Activated T-helper 2 cell treated with anti-CD3 and anti-CD28 coated beads, Interferon-gamma antibody, Interleukin-2, Interleukin-4, amounts not matched to agents 10 μg/mL and 5 μg/mL and 100 μg/mL, durations not matched to agents 14 hours and 24 hours and 36 hours (primary cell): Measurements from ENCODE around the gene GEMIN2. TPM values are rescaled to one million over a fixed set of nuclear protein-coding genes. Genes with fewer than 3 reads are reported as not detected.
"Not testable (repeated sequence)": the region's sequence is repeated elsewhere in the genome, so short reads cannot be mapped to it uniquely, and the experiment has no call there.

Experiments used
- DNase-seq: peaks from one replicate; pipeline ENCODE4 v3.0.0; 2021; ENCODE audit warnings: low spot score
- H3K27ac Mint-ChIP-seq: one replicate; pipeline ENCODE4 v1.8.0; 2021; ENCODE audit warnings: mixed read lengths
- H3K27me3 Mint-ChIP-seq: one replicate; pipeline ENCODE4 v1.8.0; 2021; ENCODE audit warnings: low read depth, mixed read lengths
- H3K36me3 Mint-ChIP-seq: one replicate; pipeline ENCODE4 v1.8.0; 2021; ENCODE audit warnings: low read depth, mixed read lengths
- H3K4me1 Mint-ChIP-seq: one replicate; pipeline ENCODE4 v1.8.0; 2021; ENCODE audit warnings: low read depth, mixed read lengths
- H3K4me3 Mint-ChIP-seq: one replicate; pipeline ENCODE4 v1.8.0; 2021; ENCODE audit warnings: low read depth, mild to moderate bottlenecking, moderate library complexity, mixed read lengths
- H3K9me3 Mint-ChIP-seq: one replicate; pipeline ENCODE4 v1.8.0; 2021; ENCODE audit warnings: mixed read lengths
- intact Hi-C: fragments of 100-400 bp; cut with micrococcal nuclease; formaldehyde crosslinking; loops from one replicate; pipeline ENCODE4 v1.15.1; 2023
- total RNA-seq: library from RNA; stranded (reverse); gene quantifications from 2 replicates; pipeline ENCODE4 v1.2.3, GENCODE V29; 2022

GEMIN2 gene
- total RNA-seq, 1 donor from 2014 or later = 22.0 TPM

DNA sequence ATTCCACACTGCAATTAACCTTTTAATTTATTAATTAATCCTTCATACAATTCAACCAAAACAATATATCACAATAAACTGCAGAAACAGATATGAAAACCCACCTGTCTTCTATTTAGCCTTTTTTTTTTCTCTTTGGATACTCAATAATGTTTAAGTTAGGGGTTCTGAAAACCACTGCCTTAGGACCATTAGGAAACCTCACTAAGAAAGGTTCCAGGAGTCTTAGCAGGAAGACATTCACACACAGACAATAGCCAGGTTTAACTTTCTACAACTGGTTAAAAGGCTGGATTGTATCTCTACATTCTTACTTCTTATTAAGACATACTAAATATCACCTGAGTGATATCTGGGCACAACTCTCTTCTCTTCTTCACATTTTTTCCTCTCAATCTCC, 14.4 kb upstream of the GEMIN2 start:
- H3K9me3 Mint-ChIP-seq = no peaks in the 10 kb centered on the region
- H3K27ac Mint-ChIP-seq = no peak overlapping the region
- no peaks in the 10 kb centered on the region for H3K27me3 Mint-ChIP-seq
- intact Hi-C loops = no loop called here
- no peak overlapping the region for H3K4me3 Mint-ChIP-seq
- peaks cover 37% of the 10 kb centered on the region for H3K4me1 Mint-ChIP-seq
- DNase-seq = no peak
- H3K36me3 Mint-ChIP-seq = peaks cover 30% of the 10 kb centered on the region

DNA sequence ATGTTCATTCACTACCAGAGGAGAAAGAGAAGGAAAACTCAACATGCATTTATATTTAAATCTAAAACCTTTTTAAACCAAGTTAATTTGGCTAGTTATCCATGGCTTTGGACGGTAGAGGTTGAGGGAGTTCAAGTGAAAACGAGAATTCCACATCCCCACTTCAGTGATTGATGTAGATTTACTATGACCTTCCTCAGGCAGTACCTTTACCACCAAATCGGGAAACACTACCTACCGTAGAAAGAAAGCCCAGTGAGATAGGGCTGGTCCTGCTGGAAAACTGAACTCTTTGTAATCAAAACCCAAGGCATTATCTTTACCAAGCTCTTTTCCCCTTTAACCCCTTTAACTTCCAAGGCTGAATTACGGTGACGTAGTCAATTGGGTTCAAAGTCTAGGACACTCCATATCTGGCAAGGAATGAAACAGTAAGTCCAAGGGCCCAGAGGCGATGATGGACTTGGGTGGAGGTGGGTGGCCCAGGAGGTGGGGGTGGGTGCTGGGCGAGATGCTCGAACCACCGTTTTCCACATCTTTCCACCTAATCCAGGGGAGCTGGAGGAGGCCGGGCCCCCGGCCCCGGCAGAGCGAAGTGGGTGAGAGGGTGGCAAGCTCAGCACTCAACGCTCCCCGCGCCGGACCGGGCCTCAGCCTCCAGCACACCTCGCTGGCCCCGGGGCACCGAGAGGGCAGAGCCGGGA, 11.7 kb upstream of the GEMIN2 start:
- no peaks in the 10 kb centered on the region for H3K9me3 Mint-ChIP-seq
- no peak for DNase-seq
- peak overlapping the region; percentile 87 for H3K4me3 Mint-ChIP-seq
- H3K4me1 Mint-ChIP-seq = peaks cover 31% of the 10 kb centered on the region
- H3K27ac Mint-ChIP-seq = peak overlapping the region; percentile 84
- H3K36me3 Mint-ChIP-seq = peaks cover 16% of the 10 kb centered on the region
- H3K27me3 Mint-ChIP-seq = no peaks in the 10 kb centered on the region
- intact Hi-C loops = loop anchor here (2.0 kb wide), 1 partner anchor 72 kb away; the partner anchor contains the start of gene PNN

DNA sequence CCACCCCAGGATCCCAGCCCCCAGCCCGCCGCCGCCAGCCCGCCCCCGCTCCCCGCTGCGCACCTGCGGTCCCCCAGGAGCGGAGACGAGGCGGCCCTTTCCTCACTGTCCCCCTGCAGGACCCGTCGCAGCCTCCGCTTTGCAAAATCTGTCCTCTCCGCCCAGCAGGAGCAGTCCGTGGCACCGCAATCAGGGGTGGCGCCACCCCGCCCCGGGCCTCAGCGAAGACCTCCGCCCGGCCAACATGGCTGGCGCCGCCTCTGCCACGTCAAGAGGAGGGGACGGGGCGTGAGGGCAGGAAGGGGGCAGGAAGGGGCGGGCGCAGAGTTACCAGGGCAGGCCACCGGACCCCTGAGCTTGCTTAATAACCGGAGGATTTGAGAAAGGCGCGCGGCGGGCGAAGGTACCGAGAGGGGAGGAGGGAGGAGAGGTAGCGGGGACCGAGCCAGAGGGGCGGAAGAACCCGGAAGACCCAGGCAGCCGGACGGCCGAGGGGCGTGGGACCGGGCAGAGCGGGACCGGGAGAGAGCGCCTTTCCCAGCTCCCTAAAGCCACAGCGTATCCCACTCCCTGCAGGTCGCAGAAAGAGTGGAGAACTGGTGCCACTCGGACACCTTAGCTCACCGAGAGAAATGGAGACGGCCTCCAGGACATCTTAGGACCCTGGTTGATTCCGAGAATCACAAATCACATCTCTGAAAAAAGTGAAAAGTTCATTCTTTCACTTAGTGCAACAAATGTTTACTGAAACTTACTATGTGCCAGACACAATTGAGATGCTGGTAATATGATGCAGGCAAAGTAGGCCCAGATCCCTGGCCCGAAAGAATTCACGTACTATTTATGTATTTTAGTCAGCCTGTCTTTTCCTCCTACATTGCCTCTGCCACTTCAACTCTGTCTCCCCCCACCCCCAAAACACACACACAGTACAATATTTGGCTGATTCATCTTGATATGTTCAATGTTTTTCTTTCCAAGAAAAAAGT, 10.9 kb upstream of the GEMIN2 start, which contains the start of gene SEC23A:
Gene SEC23A (minus strand): TSS at position 267 of the 989 bp plus-strand sequence. CDS start 7,117 bp downstream, outside the sequence.
- Mint-ChIP-seq H3K4me3 (peak within 1 kb of the TSS; percentile 98), H3K36me3 (peaks cover 13% of the 10 kb centered on the region), H3K4me1 (peaks cover 29% of the 10 kb centered on the region), H3K9me3 (no peaks in the 10 kb centered on the region), H3K27me3 (no peaks in the 10 kb centered on the region), H3K27ac (peak within 1 kb of the TSS; percentile 98)
- peak; percentile 82 for DNase-seq
- intact Hi-C loops = loop anchor here (1.0 to 2.0 kb wide), 4 partner anchors 11 to 329 kb away; partner anchors contain the start of genes FBXO33, GEMIN2, PNN and TRAPPC6B

DNA sequence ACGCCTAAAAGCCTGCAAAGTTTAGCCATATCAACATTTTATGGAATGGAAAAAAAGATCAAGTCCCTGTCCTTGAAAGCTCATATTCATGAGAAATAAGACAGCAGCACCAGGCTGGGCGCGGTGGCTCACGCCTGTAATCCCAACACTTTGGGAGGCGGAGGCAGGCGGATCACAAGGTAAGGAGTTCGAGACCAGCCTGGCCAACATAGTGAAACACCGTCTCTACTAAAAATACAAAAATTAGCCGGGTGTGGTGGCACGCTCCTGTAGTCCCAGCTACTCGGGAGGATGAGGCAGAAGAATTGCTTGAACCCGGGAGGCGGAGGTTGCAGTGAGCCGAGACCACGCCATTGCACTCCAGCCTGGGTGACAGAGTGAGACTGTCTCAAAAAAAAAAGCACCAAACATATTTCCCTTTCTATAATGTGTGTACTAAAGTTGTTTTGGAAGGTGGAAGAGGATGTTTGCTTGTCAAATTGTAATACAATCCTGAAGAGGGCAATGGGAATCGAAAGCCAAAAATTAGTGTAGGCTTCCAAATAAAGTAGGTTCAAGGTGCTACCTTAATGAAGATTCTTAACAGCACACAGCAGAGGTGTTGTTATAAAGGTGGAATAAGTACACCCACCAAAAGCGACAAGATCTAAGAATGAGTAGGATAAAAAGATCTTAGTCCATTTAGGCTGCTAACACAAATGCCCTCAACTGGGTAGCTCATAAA, 9.9 kb upstream of the GEMIN2 start:
- H3K36me3 Mint-ChIP-seq = peaks cover 13% of the 10 kb centered on the region
- H3K4me1 Mint-ChIP-seq = peaks cover 29% of the 10 kb centered on the region
- H3K27ac Mint-ChIP-seq = peak overlapping the region; percentile 98
- H3K4me3 Mint-ChIP-seq = peak overlapping the region; percentile 98
- DNase-seq, H3K9me3 Mint-ChIP-seq, intact Hi-C loops, H3K27me3 Mint-ChIP-seq: not testable (repeated sequence)

DNA sequence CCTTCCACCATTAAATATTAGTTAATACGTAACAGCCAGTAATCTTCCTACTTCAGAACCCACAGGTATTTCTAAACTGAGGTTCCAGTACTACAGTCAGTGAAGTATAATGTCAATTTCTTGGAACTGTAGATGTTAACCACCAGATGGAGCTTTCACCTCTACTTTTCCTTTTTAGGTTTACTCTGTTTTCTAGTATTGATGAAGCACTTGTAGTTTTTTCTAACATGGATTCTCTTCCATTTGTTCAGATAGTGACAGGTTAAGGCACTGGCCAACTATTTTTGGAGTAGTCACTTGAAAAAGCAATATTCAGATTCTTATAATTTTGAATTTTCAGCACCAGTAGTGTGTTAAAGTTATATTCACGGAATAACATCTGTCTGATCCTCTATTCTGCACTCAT, 6.5 kb upstream of the GEMIN2 start:
- Mint-ChIP-seq H3K4me3 (no peak overlapping the region), H3K4me1 (peaks cover 14% of the 10 kb centered on the region), H3K9me3 (no peaks in the 10 kb centered on the region), H3K36me3 (peaks cover 5% of the 10 kb centered on the region), H3K27me3 (no peaks in the 10 kb centered on the region), H3K27ac (no peak overlapping the region)
- intact Hi-C loops = loop anchor here (1.0 to 2.0 kb wide), 2 partner anchors 123 to 261 kb away; no protein-coding TSS in a partner anchor
- DNase-seq = no peak

DNA sequence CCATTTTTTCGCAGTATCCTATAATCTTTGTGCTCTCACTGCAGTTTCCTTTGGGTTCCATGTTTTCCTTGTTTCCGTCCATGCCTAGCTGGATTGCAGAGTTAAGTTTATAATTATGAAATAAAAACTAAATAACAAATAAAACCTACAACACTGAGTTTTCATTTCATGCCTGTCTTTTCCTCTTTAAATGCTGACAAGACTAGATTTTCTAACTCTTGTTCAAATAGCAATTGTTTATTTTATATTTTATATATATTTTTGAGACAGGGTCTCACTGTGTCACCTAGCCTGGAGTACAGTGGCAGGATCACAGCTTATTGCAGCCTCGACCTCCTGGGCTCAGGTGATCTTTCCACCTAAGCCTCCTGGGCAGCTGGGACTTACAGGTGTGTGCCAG, 5.3 kb upstream of the GEMIN2 start:
- intact Hi-C loops = no loop called here
- no peak overlapping the region for H3K4me3 Mint-ChIP-seq
- peaks cover 11% of the 10 kb centered on the region for H3K4me1 Mint-ChIP-seq
- H3K9me3 Mint-ChIP-seq = no peaks in the 10 kb centered on the region
- H3K27ac Mint-ChIP-seq = no peak overlapping the region
- no peaks in the 10 kb centered on the region for H3K36me3 Mint-ChIP-seq
- no peaks in the 10 kb centered on the region for H3K27me3 Mint-ChIP-seq
- no peak for DNase-seq

DNA sequence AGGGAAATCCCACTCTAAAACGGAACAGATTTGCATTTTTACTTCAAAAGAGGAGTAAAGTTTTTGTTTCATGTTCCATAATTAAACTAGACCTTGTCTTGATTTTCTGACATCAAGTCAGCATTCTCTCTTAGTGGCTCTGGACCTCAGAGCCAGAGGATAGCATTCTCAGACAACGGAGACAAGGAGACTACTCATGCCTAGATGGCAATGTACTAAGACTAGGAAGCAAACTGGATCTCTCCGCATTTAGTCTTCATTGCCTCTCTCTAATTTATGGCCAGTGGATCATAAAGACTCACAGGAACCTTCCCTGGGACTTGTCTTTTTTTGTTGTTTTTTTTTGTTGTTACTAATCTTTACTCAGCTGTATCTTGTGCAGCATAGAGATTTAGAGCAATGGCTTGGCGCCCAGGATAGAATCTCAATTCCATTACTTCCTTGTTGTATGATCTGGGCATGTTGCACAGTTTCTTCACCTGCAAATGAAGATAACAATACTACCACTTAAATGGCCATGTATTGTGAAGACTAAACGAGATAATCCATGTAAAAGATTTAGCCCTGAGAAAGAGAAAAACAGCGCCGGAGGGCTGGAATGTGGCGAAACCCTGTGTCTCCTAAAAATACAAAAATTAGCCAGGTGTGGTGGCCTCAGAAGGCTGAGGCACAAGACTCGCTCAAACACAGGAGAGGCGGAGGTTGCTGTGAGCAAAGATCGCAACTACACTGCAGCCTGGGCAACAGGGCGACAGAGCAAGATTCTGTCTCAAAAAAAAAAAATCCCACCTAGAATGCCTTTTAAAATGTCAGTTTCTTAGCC, 4.0 kb upstream of the GEMIN2 start:
- intact Hi-C loops = loop anchor here (5.0 kb wide), 1 partner anchor 272 kb away; no protein-coding TSS in a partner anchor
- H3K9me3 Mint-ChIP-seq = no peaks in the 10 kb centered on the region
- DNase-seq = no peak
- no peak overlapping the region for H3K4me3 Mint-ChIP-seq
- H3K27me3 Mint-ChIP-seq = no peaks in the 10 kb centered on the region
- H3K27ac Mint-ChIP-seq = no peak overlapping the region
- H3K36me3 Mint-ChIP-seq = no peaks in the 10 kb centered on the region
- peaks cover 13% of the 10 kb centered on the region for H3K4me1 Mint-ChIP-seq

DNA sequence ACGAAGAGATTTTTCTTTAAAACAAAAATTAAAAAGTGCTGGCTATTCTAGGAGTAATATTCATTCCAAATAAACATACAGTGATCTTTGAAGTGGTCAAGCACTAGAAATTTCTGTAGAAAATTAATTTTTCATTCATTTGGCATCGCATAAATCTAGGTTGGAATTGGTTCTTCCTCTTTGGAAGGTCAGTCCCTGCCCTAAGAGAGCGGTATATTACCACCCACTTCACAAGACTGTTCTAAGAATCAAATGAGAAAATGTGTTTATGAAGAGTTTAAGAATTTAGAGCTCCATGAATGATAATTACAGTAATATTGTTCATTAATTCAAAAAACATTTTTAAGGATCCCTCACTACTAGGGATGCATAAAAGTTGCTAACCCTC, 444 bp upstream of the GEMIN2 start:
- H3K36me3 Mint-ChIP-seq = peaks cover 11% of the 10 kb centered on the region
- H3K4me3 Mint-ChIP-seq = peak overlapping the region; percentile 96
- peaks cover 18% of the 10 kb centered on the region for H3K4me1 Mint-ChIP-seq
- H3K9me3 Mint-ChIP-seq = no peaks in the 10 kb centered on the region
- DNase-seq = no peak
- H3K27me3 Mint-ChIP-seq = no peaks in the 10 kb centered on the region
- intact Hi-C loops = loop anchor here (1.0 to 5.0 kb wide), 7 partner anchors 10 to 269 kb away; partner anchors contain the start of genes SEC23A and TRAPPC6B
- H3K27ac Mint-ChIP-seq = peak overlapping the region; percentile 96

DNA sequence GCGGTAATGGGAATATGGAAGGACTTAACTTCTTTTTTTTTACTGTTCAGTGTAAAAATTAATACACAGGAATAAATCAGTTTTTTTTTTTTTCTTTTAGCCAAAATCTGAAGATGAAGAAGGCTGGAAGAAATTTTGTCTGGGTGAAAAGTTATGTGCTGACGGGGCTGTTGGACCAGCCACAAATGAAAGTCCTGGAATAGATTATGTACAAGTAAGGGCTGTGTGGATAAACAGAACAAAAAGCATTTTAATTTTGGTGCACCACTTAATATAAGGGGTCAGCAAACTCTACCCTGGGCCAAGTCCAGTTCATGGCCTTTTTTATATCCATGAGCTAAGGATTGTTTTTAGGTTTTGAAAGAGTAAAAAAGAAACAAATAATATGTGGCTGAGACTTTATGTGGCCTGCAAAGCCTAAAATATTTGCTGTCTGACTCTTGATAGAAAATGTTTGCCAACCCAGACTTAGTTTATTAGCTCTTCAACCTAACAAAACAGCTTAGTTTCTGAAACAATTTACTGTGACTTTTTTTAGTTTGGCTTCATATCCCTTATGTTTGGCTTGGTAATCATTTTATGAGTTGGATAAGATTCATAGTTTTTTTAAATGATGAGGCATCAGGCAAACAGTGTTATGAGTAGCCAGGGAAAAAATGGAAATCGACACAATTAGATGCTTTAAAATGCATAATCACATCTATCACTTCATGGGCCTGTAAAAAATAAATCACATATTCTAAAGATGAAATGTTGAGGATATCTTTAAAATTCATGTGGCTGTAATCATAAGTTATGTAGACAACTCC, 8.4 kb downstream of the GEMIN2 start:
- Mint-ChIP-seq H3K27ac (no peak overlapping the region), H3K4me1 (peaks cover under 1% of the 10 kb centered on the region), H3K36me3 (peaks cover 33% of the 10 kb centered on the region), H3K27me3 (no peaks in the 10 kb centered on the region), H3K4me3 (no peak overlapping the region), H3K9me3 (no peaks in the 10 kb centered on the region)
- intact Hi-C loops = no loop called here
- no peak for DNase-seq

DNA sequence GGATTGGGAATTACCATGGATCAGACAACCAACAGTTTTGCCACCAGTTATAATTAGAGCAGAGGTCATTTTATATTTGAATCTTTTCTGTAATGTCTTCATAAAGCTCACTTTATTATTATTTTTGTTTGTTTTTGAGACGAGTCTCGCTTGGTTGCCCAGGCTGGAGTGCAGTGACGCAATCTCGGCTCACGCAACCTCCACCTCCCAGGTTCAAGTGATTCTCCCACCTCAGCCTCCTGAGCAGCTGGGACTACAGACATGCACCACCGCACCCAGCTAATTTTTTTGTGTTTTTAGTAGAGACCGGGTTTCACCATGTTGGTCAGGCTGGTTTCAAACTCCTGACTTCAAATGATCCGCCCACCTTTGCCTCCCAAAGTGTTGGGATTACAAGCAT, 23.7 kb downstream of the GEMIN2 start:
- H3K4me3 Mint-ChIP-seq, DNase-seq, H3K4me1 Mint-ChIP-seq, H3K27me3 Mint-ChIP-seq, H3K9me3 Mint-ChIP-seq, H3K27ac Mint-ChIP-seq, intact Hi-C loops: not testable (repeated sequence)
- H3K36me3 Mint-ChIP-seq = peaks cover 63% of the 10 kb centered on the region

DNA sequence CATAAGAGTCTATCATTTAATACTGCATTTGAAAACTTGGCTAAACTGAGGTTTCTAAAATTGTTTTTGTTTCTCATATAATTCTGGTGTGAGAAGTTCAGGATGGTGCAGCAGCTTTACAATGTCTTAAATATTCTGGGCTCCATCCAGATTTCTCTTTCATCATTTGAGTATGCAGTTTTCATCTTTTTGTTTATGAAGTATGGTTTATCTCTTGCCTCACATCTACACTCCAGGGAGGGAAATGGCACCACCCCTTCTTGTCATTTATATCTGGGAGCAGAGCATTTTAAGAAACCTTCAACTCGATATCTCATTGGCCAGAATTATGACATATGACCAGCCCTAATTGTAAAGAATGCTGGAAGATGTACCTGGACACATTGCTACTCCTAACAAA, 24.3 kb downstream of the GEMIN2 start:
- DNase-seq = no peak
- no peak overlapping the region for H3K27ac Mint-ChIP-seq
- H3K9me3 Mint-ChIP-seq = peaks cover 6% of the 10 kb centered on the region
- intact Hi-C loops = no loop called here
- H3K4me1 Mint-ChIP-seq = peaks cover 2% of the 10 kb centered on the region
- no peaks in the 10 kb centered on the region for H3K27me3 Mint-ChIP-seq
- peaks cover 66% of the 10 kb centered on the region for H3K36me3 Mint-ChIP-seq
- H3K4me3 Mint-ChIP-seq = no peak overlapping the region
